A549 (cell line): ENCODE measurements around the gene GPANK1. TPM values are rescaled to one million over a fixed set of nuclear protein-coding genes. Genes with fewer than 3 reads are reported as not detected.

Experiments used
- ATAC-seq, 2 experiments: fragments of 200-7000 bp in 1 of 2; fragments of >200 bp in 1 of 2; cut with Nextera tagmentation in 1 of 2; cut with Tn5 transposase in 1 of 2; 3 replicates each; pipeline versions ENCODE4 v1.8.0 to v1.9.1; 2018 to 2020; ENCODE audit warnings: mild to moderate bottlenecking in 1 of 2, moderate library complexity in 1 of 2
- CTCF ChIA-PET: fragments of 300-600 bp; sonication (Branson Sonifier 250); formaldehyde crosslinking; extraction: SDS; loops from one replicate; lab custom pipeline; 2021; ENCODE audit warnings: antibody characterized with exemption, inconsistent platforms; lab: Yijun Ruan, JAX
- POLR2A ChIA-PET: fragments of 350-600 bp; formaldehyde crosslinking; extraction: SDS; loops from one replicate; lab custom pipeline; 2021; ENCODE audit warnings: antibody characterized with exemption, inconsistent platforms; lab: Yijun Ruan, JAX
- DNase-seq, 2 experiments: peaks; one replicate each; pipeline versions ENCODE4 v3.0.0 to v3.0.0-alpha.2; 2011 to 2016; ENCODE audit warnings: low read depth in 1 of 2, low spot score in 1 of 2
- FAIRE-seq: peaks from 2 replicates; lab custom pipeline; 2011; peaks lifted over from hg19 to GRCh38; lab: Jason Lieb, UNC
- H3K27ac ChIP-seq, 2 experiments: fragments of >200 bp; sonication (Bioruptor Twin); formaldehyde crosslinking; 3 replicates each; pipeline ENCODE4 v1.5.1; 2016 to 2017
- H3K4me1 ChIP-seq: fragments of >200 bp; sonication (Bioruptor Twin); formaldehyde crosslinking; 3 replicates; pipeline ENCODE4 v1.6.1; 2016
- H3K4me2 ChIP-seq: fragments of >200 bp; sonication (Bioruptor Twin); formaldehyde crosslinking; 3 replicates; pipeline ENCODE4 v1.6.1; 2016
- H3K4me3 ChIP-seq: fragments of >200 bp; sonication (Bioruptor Twin); formaldehyde crosslinking; 3 replicates; pipeline ENCODE4 v1.5.1; 2016
- H3K9me3 ChIP-seq: fragments of >200 bp; sonication (Bioruptor Twin); formaldehyde crosslinking; 3 replicates; pipeline ENCODE4 v1.6.1; 2016
- BHLHE40 ChIP-seq: IDR thresholded peaks from 2 replicates; pipeline ENCODE4 v1.6.1; 2012; ENCODE audit warnings: low read depth, low read length, inconsistent platforms
- CHD2 ChIP-seq: fragments of 150-350 bp; IDR thresholded peaks from 2 replicates; pipeline ENCODE4 v1.6.1; 2014; ENCODE audit warnings: low read length; ENCODE audit not compliant: partially characterized antibody
- CTCF ChIP-seq: fragments of >200 bp; sonication (Bioruptor Twin); formaldehyde crosslinking; IDR thresholded peaks from 3 replicates; pipeline ENCODE4 v1.5.1; 2016
- E2F6 ChIP-seq: IDR thresholded peaks from 2 replicates; pipeline ENCODE4 v1.6.1; 2012; ENCODE audit warnings: low read depth, borderline replicate concordance
- EHMT2 ChIP-seq: fragments of 200-600 bp; sonication (generic); IDR thresholded peaks from 2 replicates; pipeline ENCODE4 v1.6.1; 2016; ENCODE audit warnings: antibody characterized with exemption, low read depth, mild to moderate bottlenecking, moderate library complexity
- EP300 ChIP-seq, 2 experiments: fragments of >200 bp; sonication (Bioruptor Twin); formaldehyde crosslinking; IDR thresholded peaks; 2 replicates in 1 of 2; 3 replicates in 1 of 2; pipeline ENCODE4 v1.6.1; 2016 to 2017
- ESRRA ChIP-seq: fragments of 150-350 bp; IDR thresholded peaks from 2 replicates; pipeline ENCODE4 v1.6.1; 2014; ENCODE audit warnings: mild to moderate bottlenecking, low read length, borderline replicate concordance
- FOSB ChIP-seq: fragments of 250-450 bp; sonication (Bioruptor Pico); IDR thresholded peaks from 2 replicates; pipeline ENCODE4 v1.5.0; 2020; ENCODE audit warnings: mild to moderate bottlenecking, moderate library complexity
- HDAC2 ChIP-seq: fragments of 200-600 bp; sonication (generic); IDR thresholded peaks from 2 replicates; pipeline ENCODE4 v1.6.1; 2016
- HEYL ChIP-seq: fragments of 250-450 bp; sonication (Bioruptor Pico); IDR thresholded peaks from 2 replicates; pipeline ENCODE4 v1.8.0; 2021; ENCODE audit warnings: mild to moderate bottlenecking, moderate library complexity
- HMGXB4 ChIP-seq: fragments of 250-450 bp; sonication (Bioruptor Pico); IDR thresholded peaks from 2 replicates; pipeline ENCODE4 v1.5.0; 2021; ENCODE audit warnings: mild to moderate bottlenecking, moderate library complexity, borderline replicate concordance
- HOXA7 ChIP-seq: fragments of 250-450 bp; sonication (Bioruptor Pico); IDR thresholded peaks from 2 replicates; pipeline ENCODE4 v1.5.0; 2020; ENCODE audit warnings: mild to moderate bottlenecking, moderate library complexity
- MAX ChIP-seq: IDR thresholded peaks from 2 replicates; pipeline ENCODE4 v1.6.1; 2012
- NPAS2 ChIP-seq: fragments of 250-450 bp; sonication (Bioruptor Pico); IDR thresholded peaks from 2 replicates; pipeline ENCODE4 v1.8.0; 2022; ENCODE audit warnings: mild to moderate bottlenecking, moderate library complexity, borderline replicate concordance
- PHF8 ChIP-seq: fragments of 200-600 bp; sonication (generic); IDR thresholded peaks from 2 replicates; pipeline ENCODE4 v1.6.1; 2016; ENCODE audit warnings: low read depth, mild to moderate bottlenecking, antibody characterized with exemption, moderate library complexity, borderline replicate concordance
- POLR2AphosphoS2 ChIP-seq: conservative IDR thresholded peaks from 2 replicates; pipeline ENCODE4 v1.6.1; 2012; ENCODE audit warnings: low read length, improper control_type of control experiment, inconsistent platforms
- RARB ChIP-seq: fragments of 250-450 bp; sonication (Bioruptor Pico); IDR thresholded peaks from 2 replicates; pipeline ENCODE4 v1.8.0; 2021; ENCODE audit warnings: mild to moderate bottlenecking, moderate library complexity
- RCOR1 ChIP-seq: fragments of 150-350 bp; IDR thresholded peaks from 2 replicates; pipeline ENCODE4 v1.6.1; 2014; ENCODE audit warnings: antibody characterized with exemption, low read length, low read depth
- TFCP2L1 ChIP-seq: fragments of 250-450 bp; sonication (Bioruptor Pico); IDR thresholded peaks from 2 replicates; pipeline ENCODE4 v1.5.0; 2021; ENCODE audit warnings: mild to moderate bottlenecking
- USF2 ChIP-seq: fragments of 450-650 bp; IDR thresholded peaks from 2 replicates; pipeline ENCODE4 v1.6.1; 2014; ENCODE audit warnings: antibody characterized with exemption
- ZFP36 ChIP-seq: fragments of 450-650 bp; IDR thresholded peaks from 2 replicates; pipeline ENCODE4 v1.6.1; 2014; ENCODE audit warnings: borderline replicate concordance; ENCODE audit not compliant: partially characterized antibody
- ZNF302 ChIP-seq: fragments of 250-450 bp; sonication (Bioruptor Pico); IDR thresholded peaks from 2 replicates; pipeline ENCODE4 v1.9.0; 2021; ENCODE audit warnings: inconsistent platforms, mild to moderate bottlenecking, moderate library complexity
- WGBS: methylation state at CpG from one replicate; pipeline ENCODE4 v1.1.6; 2017; ENCODE audit errors: missing lambda C conversion rate; 5-methylcytosine and 5-hydroxymethylcytosine counted together
- polyA plus RNA-seq, 4 experiments: library from polyadenylated mRNA; depleted of rRNA in 3 of 4; stranded (reverse); fragments of >200 nt; fragmentation: RNase III in 1 of 4; extraction: RNeasy Plus Mini Kit Qiagen cat#74134 plus additional on column Dnase treatment in 1 of 4; gene quantifications; 2 replicates in 3 of 4; 3 replicates in 1 of 4; pipeline ENCODE4 v1.2.3, GENCODE V29; 2011 to 2017

The GPANK1 gene
- polyA plus RNA-seq, 2 of the 4 experiments (the other 2 are of a cell fraction): 11.0 TPM

GRCh38 chr6:31655349-31656237 is 9.2 kb downstream of the GPANK1 start, which contains the start of gene APOM:
Gene APOM (plus strand): TSS chr6:31655894. CDS start chr6:31655967, 73 bp downstream.
- no peak for TF ChIP-seq USF2
- TF ChIP-seq E2F6: no peak
- TF ChIP-seq TFCP2L1 (CRISPR knock-in tag): no peak
- no peak for TF ChIP-seq EP300 (IDR thresholded peaks at IDR 0.05)
- TF ChIP-seq RARB (CRISPR knock-in tag): no peak
- TF ChIP-seq HMGXB4 (CRISPR knock-in tag): no peak
- no peak for TF ChIP-seq CTCF
- no peak for TF ChIP-seq RCOR1
- TF ChIP-seq HDAC2: no peak
- TF ChIP-seq HOXA7 (CRISPR knock-in tag): no peak
- no peak for TF ChIP-seq EHMT2
- no peak for TF ChIP-seq FOSB (CRISPR knock-in tag)
- no peak for TF ChIP-seq CHD2
- DNase-seq: no peak
- ChIA-PET POLR2A (no interaction called here), CTCF (interaction anchor here (1.2 to 2.0 kb wide), 2 partner anchors 21 to 175 kb away, joined by 4 to 8 read pairs; no protein-coding TSS in a partner anchor)
- Histone ChIP-seq H3K4me2 (no peak within 1 kb of the TSS), H3K4me1 (peaks cover 26% of the 10 kb centered on the region), H3K9me3 (no peaks in the 10 kb centered on the region), H3K27ac (no peak within 1 kb of the TSS), H3K4me3 (no peak within 1 kb of the TSS)
- WGBS: 80% methylated on average over 8 of the region's 8 CpGs
- FAIRE-seq: no peak
- no peak for ATAC-seq

GRCh38 chr6:31654574-31655348 is 10.0 kb downstream of the GPANK1 start:
- H3K27ac ChIP-seq: no peak overlapping the region
- no peak overlapping the region for H3K4me2 ChIP-seq
- ChIA-PET POLR2A (interaction anchor here (1.1 kb wide), 1 partner anchor 10 kb away, joined by 3 read pairs; the partner anchor contains the start of gene GPANK1), CTCF (interaction anchor here (1.2 to 2.0 kb wide), 2 partner anchors 20 to 176 kb away, joined by 4 to 8 read pairs; no protein-coding TSS in a partner anchor)
- no peak for DNase-seq
- TF ChIP-seq ESRRA (no peak), RCOR1 (no peak), NPAS2 (CRISPR knock-in tag) (no peak), MAX (no peak), ZFP36 (no peak), HDAC2 (no peak), ZNF302 (no peak), PHF8 (no peak), BHLHE40 (no peak), FOSB (CRISPR knock-in tag) (no peak), HEYL (CRISPR knock-in tag) (no peak), POLR2AphosphoS2 (no peak)
- ATAC-seq: no peak
- FAIRE-seq: no peak
- H3K4me3 ChIP-seq: no peak overlapping the region
- 92% methylated on average over 8 of the region's 8 CpGs for WGBS
- peaks cover 26% of the 10 kb centered on the region for H3K4me1 ChIP-seq
- no peaks in the 10 kb centered on the region for H3K9me3 ChIP-seq
